Measurements from ENCODE around the gene AZGP1.
A peak's percentile ranks its signal among the peaks of the same experiment; 100 is the strongest.
"Not testable (repeated sequence)": the region's sequence is repeated elsewhere in the genome, so short reads cannot be mapped to it uniquely, and the experiment has no call there.

The AZGP1 gene

GRCh38 chr7:99952649-99953048, 23.2 kb downstream of the AZGP1 start:
- DNase-seq (ENCODE audit: low read depth, low spot score): not testable (repeated sequence)

DNA sequence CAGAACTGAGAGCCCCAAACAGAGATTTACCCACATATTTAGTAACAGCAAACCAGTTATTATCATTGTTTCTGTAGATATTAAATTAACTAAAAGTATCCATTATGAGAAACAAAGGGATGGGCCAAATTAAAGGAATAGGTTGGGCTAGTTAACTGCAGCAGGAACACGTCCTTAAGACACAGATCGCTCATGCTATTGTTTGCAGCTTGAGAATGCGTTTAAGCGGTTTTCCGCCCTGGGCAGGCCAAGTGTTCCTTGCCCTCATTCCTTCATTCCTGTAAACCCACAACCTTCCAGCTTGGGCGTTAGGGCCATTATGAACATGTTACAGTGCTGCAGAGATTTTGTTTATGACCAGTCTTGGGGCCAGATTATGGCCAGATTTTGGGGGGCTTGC, 25.0 kb downstream of the AZGP1 start:
- not testable (repeated sequence) for DNase-seq (ENCODE audit: low read depth, low spot score)

GRCh38 chr7:99949645-99950228, 26.1 kb downstream of the AZGP1 start:
- no peak for DNase-seq (ENCODE audit: low read depth, low spot score)

DNA sequence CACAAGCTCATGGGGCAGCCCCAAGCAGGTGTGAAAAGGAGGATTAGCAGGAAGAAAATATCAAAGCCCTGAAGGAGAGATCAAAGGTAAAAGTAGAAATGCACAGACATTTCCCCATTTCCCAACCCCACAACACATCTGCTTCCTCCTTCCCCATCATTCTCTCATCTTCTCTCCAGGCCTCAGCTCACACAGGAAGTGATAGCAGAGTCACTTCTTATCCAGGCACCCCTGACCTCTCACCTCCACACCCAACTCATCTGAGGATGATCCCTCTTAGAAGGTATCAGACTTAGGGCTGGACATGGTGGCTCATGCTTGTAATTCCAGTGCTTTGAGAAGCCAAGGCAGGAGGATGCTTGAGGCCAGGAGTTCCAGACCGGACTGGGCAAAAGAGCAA, 28.2 kb downstream of the AZGP1 start:
- no peak for DNase-seq (ENCODE audit: low read depth, low spot score)

DNA sequence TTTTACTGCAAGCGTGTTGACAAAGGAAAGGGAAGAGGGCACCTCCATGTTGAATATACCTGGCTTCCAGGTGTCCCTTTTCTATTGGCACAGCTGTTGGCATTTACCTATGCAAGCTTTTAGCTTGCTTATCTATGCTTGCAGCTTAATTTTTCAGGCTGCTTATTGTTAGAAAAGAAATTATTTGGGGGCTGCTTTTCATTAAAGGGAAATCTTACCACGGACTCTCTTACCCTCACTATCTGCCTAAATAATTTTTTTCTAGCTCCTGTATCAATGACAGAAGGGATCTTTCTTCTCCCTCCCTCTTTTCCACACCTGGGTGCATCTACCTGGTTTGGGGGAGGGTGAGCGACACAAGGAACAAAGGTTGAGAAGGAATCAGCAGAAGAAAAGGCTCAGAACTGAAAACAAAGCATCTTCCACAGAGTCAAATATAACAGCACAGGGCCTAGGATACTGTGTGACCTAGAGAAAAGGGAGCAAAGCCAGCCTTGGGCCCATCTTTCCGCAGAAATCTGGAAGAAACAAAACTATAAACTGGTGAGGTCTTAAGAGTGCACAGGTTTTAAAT, 31.2 kb downstream of the AZGP1 start:
- no peak for DNase-seq (ENCODE audit: low read depth, low spot score)

GRCh38 chr7:99943641-99944496, 32.0 kb downstream of the AZGP1 start:
- peak; percentile 100 for DNase-seq (ENCODE audit: low read depth, low spot score)

DNA sequence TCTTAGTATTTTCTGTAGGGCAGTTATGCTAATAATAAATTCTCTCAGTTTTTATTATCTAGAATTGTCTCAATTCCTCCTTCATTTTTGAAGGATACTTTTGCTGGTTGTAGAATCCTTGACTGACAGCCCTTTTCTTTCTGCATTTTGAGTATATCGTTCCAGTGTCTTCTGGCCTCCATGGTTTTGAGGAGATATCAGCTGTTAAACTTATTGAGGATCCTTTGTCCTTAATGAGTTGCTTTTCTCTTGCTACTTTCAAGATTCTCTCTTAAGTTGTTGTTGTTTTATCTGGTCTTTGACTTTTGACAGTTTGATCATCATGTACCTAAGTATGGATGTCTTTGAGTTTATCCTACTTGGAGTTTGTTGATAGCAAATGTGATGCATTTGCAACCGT, 37.5 kb downstream of the AZGP1 start:
- DNase-seq (ENCODE audit: low read depth, low spot score): no peak

DNA sequence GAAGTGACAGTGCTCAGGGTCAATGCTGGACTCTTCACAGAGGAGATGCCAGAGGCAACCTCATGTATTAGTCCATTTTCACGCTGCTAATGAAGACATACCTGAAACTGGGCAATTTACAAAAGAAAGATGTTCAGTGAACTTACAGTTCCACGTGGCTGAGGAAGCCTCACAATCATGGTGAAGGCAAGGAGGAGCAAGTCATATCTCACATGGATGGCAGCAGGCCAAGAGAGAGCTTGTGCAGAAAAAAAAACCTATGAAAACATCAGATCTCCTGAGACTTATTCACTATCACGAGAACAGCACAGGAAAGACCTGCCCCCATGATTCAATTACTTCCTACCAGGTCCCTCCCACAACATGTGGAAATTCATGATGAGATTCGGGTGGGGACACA, 40.8 kb downstream of the AZGP1 start:
- DNase-seq (ENCODE audit: low read depth, low spot score): not testable (repeated sequence)

DNA sequence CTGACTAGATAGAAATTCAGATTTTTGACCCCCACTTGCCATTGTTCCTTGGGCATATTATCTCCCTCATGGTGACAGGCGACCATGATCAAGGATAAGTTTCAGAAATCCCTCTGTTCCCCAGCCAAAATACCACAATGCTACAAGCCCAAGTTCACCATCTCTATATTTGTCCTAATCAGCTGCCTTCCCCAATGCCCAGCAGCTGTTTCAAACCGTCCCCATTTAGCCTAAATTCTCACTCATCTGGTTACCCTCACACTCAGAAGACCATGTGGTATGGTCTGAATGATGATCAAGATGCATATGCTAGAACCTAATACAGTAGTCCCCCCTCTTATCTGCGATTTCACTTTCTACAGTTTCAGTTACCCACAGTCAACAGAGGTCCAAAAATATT, 45.5 kb downstream of the AZGP1 start:
- no peak for DNase-seq (ENCODE audit: low read depth, low spot score)

DNA sequence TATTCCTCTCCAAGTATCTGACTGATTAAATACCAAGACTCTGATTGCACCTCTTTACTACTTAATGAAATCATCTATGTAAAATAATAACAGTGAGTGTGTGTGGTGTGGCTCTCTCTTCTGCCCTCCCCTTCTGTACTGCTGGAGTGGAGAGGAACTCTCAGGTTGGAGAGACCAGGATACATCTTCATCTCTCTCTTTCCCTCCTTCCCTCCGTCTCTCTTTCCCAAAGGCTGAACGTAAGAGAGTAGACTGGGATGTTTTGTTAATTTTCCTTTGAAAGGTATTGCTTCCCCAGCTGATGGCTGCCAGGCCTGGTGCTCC, 46.1 kb downstream of the AZGP1 start:
- no peak for DNase-seq (ENCODE audit: low read depth, low spot score)

GRCh38 chr7:99928994-99929729, 46.7 kb downstream of the AZGP1 start, which contains the start of gene GJC3:
GJC3 (minus strand) TSS chr7:99929620; CDS start chr7:99929620, 0 bp downstream.
- DNase-seq (ENCODE audit: low read depth, low spot score): no peak

- no peak for DNase-seq (ENCODE audit: low read depth, low spot score)
Measured at GRCh38 chr7:99928188-99928587, 47.6 kb downstream of the AZGP1 start.

GRCh38 chr7:99927536-99927935, 48.3 kb downstream of the AZGP1 start:
- no peak for DNase-seq (ENCODE audit: low read depth, low spot score)

GRCh38 chr7:99926321-99926720, 49.5 kb downstream of the AZGP1 start:
- DNase-seq (ENCODE audit: low read depth, low spot score): no peak

DNA sequence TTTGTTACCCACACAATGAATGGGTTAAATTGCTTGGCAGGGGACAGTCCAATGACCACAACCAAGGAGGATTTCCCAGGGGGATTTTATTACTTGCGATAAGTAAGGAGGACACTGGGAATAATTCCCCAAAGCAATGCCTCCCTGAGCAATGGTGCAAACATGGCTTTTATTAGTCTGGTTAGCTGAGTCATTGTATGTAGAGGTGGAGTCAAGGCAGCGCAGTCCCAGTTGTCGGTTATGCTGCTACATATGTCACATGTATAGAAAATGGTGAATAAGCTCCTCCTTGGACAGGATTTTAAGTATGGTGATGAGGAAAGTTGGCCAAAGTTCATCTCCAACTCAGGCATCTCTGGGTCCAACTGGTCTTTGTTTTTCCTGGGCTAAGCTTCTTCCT, 52.6 kb downstream of the AZGP1 start:
- no peak for DNase-seq (ENCODE audit: low read depth, low spot score)

DNA sequence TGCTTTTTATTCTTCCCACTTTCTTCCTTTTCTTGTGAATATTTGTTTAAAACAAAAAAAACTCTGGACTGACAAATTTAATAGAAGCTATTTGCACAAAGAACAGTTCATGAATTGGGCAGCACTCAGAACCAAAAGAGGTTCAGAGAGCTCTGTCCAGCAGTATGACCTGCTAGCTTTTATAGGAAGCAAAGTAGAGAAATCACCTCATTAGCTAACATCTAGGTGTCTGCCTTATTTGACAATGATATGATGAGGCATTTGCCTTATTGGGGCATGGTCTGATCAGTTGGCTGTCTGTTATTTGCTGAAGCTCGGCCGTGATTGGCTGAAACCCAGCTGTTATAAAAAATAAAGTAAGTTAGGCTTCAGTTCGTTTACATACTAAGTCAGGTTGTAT, 55.7 kb downstream of the AZGP1 start:
- no peak for DNase-seq (ENCODE audit: low read depth, low spot score)

GRCh38 chr7:99919814-99920112, 56.1 kb downstream of the AZGP1 start:
- no peak for DNase-seq (ENCODE audit: low read depth, low spot score)

DNA sequence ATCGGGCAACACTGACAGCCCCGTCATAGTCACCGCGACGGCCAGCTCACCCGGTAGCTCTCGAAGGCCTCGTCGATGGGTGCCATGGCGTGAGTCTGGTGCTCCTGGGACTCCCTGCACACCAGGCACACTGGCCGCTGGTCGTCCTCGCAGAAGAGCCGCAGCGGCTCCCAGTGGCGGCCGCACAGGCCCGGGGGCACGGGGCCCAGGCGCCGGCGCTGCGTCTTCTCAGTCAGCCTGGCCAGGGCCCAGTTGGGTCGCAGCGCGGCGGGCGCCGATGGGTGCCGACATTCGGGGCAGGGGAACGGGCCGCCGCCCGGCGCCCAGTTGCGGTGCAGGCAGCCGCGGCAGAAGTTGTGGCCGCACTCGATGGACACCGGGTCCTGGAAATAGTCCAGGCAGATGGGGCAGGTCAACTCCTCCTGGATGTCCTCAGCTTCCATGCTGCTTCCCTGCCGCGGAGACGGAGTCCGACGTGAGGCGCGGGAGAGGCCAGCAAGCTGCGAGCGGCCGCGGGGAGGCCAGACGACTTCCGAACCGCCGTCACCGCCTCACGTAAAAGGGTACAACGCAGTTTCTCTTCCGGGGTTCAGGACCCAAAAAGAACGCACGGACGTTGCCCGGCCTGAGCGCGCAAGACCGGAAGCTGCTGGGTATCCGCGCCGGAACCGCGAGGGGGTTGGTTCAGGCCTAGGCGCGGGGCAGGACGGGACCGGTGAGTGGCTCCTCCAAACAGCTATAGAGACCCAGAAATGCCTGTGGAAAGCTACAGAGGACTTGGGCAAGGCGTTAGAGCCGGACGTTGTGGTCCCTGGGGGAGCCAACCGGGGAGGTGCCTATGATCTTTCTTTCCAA, 56.6 kb downstream of the AZGP1 start, which contains the start of gene TRIM4:
Gene TRIM4 (minus strand): TSS at position 572 of the 855 bp plus-strand sequence. CDS start 129 bp downstream, at position 443.
- no peak for DNase-seq (ENCODE audit: low read depth, low spot score)

Measured in iPS DF 19.7 (cell line).